ENCODE results near the gene PLEKHG1.
A peak's percentile ranks its signal among the peaks of the same experiment; 100 is the strongest.

The PLEKHG1 gene

GRCh38 chr6:150641398-150642139 is 41.9 kb downstream of the PLEKHG1 start:
- FAIRE-seq = peak; percentile 33

- FAIRE-seq = no peak
Observed at GRCh38 chr6:150646228-150646627, 46.5 kb downstream of the PLEKHG1 start.

GRCh38 chr6:150647051-150647450 is 47.4 kb downstream of the PLEKHG1 start:
- no peak for FAIRE-seq
